ENCODE data around the gene ZBTB7B. TPM values are rescaled to one million over a fixed set of nuclear protein-coding genes. Genes with fewer than 3 reads are reported as not detected.

ZBTB7B gene
- total and polyA plus RNA-seq, 9 of the 15 experiments (the other 6 are each of a cell fraction or from before 2014, with no cell fraction given) = 0.04 to 46.5 (median 15.2) TPM

DNA sequence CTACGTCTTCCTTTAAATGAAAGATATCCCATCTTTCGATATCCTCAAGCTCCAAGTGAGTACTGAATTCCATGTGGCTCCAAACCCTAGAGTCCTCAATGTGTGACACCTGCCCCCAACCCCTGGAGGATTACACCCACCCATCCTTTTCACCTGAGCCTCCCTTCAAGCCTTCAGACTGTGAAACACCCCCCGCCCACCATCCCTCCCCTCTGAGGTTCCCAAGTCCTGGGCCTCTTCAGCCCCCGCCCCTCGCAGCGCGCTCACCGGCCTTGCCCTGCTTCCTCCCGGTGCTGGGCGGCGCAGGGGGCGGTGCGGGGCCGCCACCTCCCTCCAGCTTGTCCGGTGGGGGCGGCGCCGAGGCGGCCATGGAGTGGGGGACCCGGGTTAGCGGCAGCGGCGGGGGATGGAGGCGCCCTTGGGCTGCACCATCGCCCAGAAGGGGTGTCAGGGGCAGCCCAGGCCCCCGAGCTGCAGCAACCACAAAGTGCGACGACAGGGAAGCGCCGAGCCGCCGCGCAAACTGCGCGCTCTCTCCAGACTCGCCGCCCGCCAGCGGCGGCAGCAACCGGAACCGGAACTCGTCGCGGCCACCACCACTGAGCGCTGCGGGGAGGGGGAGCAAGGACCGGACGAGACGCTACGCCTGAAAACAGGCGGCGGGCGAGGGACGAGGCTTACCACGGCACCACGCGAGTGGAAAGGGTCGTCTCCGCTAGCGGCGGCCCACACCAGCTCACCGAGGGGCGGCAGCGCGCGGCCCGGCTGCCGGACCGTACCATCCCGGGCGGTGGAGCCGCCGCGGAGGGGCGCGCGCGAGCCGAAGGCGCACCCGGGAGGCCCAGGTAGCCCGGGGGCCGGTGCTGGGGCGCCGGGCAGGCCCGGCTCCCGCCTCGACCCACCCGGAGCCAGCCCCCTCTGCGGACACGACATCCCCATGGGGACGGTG is 41.1 kb upstream of the ZBTB7B start, which contains the start of gene PYGO2 (continued):
- TF ChIP-seq, protein P1, sequence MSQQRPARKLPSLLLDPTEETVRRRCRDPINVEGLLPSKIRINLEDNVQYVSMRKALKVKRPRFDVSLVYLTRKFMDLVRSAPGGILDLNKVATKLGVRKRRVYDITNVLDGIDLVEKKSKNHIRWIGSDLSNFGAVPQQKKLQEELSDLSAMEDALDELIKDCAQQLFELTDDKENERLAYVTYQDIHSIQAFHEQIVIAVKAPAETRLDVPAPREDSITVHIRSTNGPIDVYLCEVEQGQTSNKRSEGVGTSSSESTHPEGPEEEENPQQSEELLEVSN (IDR thresholded peaks at IDR 0.05; ENCODE audit: borderline replicate concordance in 1 of 2, extremely low read depth in 1 of 2, insufficient read depth in 1 of 2, insufficient read length in 1 of 2, low read depth in 1 of 2, low read length in 1 of 2, poor library complexity in 1 of 2, severe bottlenecking in 1 of 2) = peak in 1 of 2 experiments; percentile 52
- TF ChIP-seq SMAD4 (CRISPR knock-in tag; conservative IDR thresholded peaks at IDR 0.05) (peak; percentile 85), BCOR (IDR thresholded peaks at IDR 0.05) (no peak), CBFA2T3 (IDR thresholded peaks at IDR 0.05) (no peak), ETV5 (CRISPR knock-in tag; IDR thresholded peaks at IDR 0.05; ENCODE audit: low read depth) (peak; percentile 90), FOXM1 (IDR thresholded peaks at IDR 0.05; ENCODE audit: low read depth) (no peak), FOXM1 (CRISPR knock-in tag; IDR thresholded peaks at IDR 0.05; ENCODE audit: low read depth) (no peak), ZBTB8A (IDR thresholded peaks at IDR 0.05; ENCODE audit: partially characterized antibody) (no peak), ZNF124 (CRISPR knock-in tag; IDR thresholded peaks at IDR 0.05) (no peak), ZNF134 (CRISPR knock-in tag; conservative IDR thresholded peaks at IDR 0.05) (no peak), CCNT2 (IDR thresholded peaks at IDR 0.05; ENCODE audit: borderline replicate concordance, extremely low read depth, insufficient read length, low read depth, low read length) (peak; percentile 93)
- TF ChIP-seq, protein P2, sequence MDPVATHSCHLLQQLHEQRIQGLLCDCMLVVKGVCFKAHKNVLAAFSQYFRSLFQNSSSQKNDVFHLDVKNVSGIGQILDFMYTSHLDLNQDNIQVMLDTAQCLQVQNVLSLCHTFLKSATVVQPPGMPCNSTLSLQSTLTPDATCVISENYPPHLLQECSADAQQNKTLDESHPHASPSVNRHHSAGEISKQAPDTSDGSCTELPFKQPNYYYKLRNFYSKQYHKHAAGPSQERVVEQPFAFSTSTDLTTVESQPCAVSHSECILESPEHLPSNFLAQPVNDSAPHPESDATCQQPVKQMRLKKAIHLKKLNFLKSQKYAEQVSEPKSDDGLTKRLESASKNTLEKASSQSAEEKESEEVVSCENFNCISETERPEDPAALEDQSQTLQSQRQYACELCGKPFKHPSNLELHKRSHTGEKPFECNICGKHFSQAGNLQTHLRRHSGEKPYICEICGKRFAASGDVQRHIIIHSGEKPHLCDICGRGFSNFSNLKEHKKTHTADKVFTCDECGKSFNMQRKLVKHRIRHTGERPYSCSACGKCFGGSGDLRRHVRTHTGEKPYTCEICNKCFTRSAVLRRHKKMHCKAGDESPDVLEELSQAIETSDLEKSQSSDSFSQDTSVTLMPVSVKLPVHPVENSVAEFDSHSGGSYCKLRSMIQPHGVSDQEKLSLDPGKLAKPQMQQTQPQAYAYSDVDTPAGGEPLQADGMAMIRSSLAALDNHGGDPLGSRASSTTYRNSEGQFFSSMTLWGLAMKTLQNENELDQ (CRISPR knock-in tag; IDR thresholded peaks at IDR 0.05; ENCODE audit: borderline replicate concordance) = no peak
- TF ChIP-seq, protein P3, sequence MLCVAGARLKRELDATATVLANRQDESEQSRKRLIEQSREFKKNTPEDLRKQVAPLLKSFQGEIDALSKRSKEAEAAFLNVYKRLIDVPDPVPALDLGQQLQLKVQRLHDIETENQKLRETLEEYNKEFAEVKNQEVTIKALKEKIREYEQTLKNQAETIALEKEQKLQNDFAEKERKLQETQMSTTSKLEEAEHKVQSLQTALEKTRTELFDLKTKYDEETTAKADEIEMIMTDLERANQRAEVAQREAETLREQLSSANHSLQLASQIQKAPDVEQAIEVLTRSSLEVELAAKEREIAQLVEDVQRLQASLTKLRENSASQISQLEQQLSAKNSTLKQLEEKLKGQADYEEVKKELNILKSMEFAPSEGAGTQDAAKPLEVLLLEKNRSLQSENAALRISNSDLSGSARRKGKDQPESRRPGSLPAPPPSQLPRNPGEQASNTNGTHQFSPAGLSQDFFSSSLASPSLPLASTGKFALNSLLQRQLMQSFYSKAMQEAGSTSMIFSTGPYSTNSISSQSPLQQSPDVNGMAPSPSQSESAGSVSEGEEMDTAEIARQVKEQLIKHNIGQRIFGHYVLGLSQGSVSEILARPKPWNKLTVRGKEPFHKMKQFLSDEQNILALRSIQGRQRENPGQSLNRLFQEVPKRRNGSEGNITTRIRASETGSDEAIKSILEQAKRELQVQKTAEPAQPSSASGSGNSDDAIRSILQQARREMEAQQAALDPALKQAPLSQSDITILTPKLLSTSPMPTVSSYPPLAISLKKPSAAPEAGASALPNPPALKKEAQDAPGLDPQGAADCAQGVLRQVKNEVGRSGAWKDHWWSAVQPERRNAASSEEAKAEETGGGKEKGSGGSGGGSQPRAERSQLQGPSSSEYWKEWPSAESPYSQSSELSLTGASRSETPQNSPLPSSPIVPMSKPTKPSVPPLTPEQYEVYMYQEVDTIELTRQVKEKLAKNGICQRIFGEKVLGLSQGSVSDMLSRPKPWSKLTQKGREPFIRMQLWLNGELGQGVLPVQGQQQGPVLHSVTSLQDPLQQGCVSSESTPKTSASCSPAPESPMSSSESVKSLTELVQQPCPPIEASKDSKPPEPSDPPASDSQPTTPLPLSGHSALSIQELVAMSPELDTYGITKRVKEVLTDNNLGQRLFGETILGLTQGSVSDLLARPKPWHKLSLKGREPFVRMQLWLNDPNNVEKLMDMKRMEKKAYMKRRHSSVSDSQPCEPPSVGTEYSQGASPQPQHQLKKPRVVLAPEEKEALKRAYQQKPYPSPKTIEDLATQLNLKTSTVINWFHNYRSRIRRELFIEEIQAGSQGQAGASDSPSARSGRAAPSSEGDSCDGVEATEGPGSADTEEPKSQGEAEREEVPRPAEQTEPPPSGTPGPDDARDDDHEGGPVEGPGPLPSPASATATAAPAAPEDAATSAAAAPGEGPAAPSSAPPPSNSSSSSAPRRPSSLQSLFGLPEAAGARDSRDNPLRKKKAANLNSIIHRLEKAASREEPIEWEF (CRISPR knock-in tag; IDR thresholded peaks at IDR 0.05) = no peak
- TF ChIP-seq, protein P4, sequence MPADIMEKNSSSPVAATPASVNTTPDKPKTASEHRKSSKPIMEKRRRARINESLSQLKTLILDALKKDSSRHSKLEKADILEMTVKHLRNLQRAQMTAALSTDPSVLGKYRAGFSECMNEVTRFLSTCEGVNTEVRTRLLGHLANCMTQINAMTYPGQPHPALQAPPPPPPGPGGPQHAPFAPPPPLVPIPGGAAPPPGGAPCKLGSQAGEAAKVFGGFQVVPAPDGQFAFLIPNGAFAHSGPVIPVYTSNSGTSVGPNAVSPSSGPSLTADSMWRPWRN (IDR thresholded peaks at IDR 0.05; ENCODE audit: low read depth) = no peak
- TF ChIP-seq, protein P5, sequence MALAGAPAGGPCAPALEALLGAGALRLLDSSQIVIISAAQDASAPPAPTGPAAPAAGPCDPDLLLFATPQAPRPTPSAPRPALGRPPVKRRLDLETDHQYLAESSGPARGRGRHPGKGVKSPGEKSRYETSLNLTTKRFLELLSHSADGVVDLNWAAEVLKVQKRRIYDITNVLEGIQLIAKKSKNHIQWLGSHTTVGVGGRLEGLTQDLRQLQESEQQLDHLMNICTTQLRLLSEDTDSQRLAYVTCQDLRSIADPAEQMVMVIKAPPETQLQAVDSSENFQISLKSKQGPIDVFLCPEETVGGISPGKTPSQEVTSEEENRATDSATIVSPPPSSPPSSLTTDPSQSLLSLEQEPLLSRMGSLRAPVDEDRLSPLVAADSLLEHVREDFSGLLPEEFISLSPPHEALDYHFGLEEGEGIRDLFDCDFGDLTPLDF (CRISPR knock-in tag; IDR thresholded peaks at IDR 0.05) = 0 out of 2 replicates have a peak, but pooled peaks have one; percentile 67

All from K562 (cell line).